ENCODE measurements around the gene NR2E1.

DNA sequence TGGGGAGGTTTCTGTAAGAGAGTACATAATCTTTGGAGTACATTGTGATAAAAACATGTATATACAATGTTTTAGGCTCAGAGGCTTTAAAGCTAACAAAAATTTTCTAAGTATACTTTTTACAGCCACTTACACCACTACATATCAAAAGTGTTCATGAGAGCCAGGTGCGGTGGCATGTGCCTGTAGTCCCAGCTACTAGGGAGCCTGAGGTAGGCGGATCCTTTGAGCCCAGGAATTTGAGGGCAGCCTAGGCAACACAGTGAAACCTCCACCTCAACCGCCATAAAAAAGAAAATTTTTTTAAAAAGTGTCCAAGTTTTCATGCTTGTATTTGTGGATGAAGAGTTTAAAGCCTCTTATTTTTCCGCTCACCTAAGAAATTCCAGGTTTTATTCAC is 72.5 kb downstream of the NR2E1 start:
- TF ChIP-seq, protein P1, sequence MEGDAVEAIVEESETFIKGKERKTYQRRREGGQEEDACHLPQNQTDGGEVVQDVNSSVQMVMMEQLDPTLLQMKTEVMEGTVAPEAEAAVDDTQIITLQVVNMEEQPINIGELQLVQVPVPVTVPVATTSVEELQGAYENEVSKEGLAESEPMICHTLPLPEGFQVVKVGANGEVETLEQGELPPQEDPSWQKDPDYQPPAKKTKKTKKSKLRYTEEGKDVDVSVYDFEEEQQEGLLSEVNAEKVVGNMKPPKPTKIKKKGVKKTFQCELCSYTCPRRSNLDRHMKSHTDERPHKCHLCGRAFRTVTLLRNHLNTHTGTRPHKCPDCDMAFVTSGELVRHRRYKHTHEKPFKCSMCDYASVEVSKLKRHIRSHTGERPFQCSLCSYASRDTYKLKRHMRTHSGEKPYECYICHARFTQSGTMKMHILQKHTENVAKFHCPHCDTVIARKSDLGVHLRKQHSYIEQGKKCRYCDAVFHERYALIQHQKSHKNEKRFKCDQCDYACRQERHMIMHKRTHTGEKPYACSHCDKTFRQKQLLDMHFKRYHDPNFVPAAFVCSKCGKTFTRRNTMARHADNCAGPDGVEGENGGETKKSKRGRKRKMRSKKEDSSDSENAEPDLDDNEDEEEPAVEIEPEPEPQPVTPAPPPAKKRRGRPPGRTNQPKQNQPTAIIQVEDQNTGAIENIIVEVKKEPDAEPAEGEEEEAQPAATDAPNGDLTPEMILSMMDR (IDR thresholded peaks at IDR 0.05) = no peak
- no peak for TF ChIP-seq POLR2A (IDR thresholded peaks at IDR 0.05)
- no peak for TF ChIP-seq POLR2AphosphoS5 (IDR thresholded peaks at IDR 0.05; ENCODE audit: insufficient read depth in 1 of 2, low read depth in 1 of 2)
